Measurements from ENCODE around the gene SLC5A10. TPM values are rescaled to one million over a fixed set of nuclear protein-coding genes. Genes with fewer than 3 reads are reported as not detected.

The SLC5A10 gene
- total and polyA plus RNA-seq, 2 donors: 0.05 TPM; not detected in 1

DNA sequence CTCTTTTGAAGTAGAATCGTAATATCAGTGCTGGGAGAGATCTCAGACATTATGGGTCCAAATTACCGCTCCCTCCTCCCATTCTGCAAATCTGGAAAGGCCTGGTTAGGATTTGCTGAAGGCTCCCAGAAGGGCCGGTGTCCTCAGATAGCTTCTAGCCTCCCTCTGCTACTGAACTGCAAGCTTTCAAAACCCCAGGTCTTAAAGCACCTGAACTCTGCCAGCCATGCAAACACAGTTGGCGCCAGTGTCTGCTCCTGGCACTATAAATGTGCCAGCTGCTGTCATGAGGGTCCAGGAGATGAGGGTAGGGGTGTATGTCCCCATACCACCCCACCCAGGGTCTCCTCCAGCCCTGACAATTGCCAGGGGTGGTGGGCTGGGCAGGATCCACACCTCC, 24.2 kb downstream of the SLC5A10 start:
- Histone ChIP-seq H3K4me3 (ENCODE audit: low read depth, low read length) (no peak overlapping the region), H3K36me3 (ENCODE audit: insufficient read depth) (no peaks in the 10 kb centered on the region), H3K4me1 (ENCODE audit: insufficient read depth) (no peaks in the 10 kb centered on the region), H3K27ac (ENCODE audit: low read depth) (no peak overlapping the region)
- WGBS: 79% methylated on average over 4 of the region's 4 CpGs
- no peak for DNase-seq (ENCODE audit: extremely low spot score)

DNA sequence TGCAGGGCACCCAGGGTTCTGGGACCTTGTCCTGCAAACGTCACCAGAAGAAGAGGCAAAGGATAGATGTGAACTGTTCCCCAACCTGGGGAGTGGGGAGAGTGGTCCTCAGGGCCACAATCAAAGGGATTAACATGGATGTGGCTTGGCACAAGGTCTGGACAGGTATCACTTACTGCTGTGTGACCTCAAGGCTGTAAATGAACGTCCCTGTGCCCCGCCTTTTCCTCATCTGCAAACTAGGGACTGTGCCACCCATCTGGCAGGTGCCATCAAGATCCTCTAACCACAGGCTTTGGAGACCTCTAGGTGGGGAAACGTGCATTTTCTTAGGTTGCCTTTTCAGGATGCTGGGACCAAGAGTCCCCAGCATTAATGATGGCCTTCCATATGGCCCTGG, 25.1 kb downstream of the SLC5A10 start:
- 89% methylated on average over 4 of the region's 4 CpGs for WGBS
- Histone ChIP-seq H3K36me3 (ENCODE audit: insufficient read depth) (no peaks in the 10 kb centered on the region), H3K27ac (ENCODE audit: low read depth) (no peak overlapping the region), H3K4me3 (ENCODE audit: low read depth, low read length) (no peak overlapping the region), H3K4me1 (ENCODE audit: insufficient read depth) (no peaks in the 10 kb centered on the region)
- DNase-seq (ENCODE audit: extremely low spot score): no peak

DNA sequence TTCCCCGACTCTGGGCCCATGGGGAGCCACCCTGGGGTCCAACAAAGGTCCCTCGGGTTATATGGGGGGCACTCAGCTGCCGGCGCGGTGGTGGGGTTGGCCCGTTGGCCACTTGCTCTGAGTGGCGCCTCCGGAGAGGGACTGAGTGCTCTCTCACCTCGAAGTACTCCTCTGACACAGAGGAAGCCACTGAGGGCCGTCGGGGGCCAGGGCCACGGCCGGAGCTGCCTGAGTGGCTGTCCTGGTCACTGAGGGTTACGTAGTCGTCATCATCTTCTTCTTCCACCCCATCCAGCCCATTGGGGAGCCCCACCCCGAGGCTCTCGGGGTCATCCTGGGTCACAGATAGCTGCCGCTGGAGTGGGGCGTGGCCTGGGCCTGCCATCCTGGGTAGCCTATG, 25.7 kb downstream of the SLC5A10 start:
- Histone ChIP-seq H3K4me1 (ENCODE audit: insufficient read depth) (no peaks in the 10 kb centered on the region), H3K27ac (ENCODE audit: low read depth) (no peak overlapping the region), H3K4me3 (ENCODE audit: low read depth, low read length) (no peak overlapping the region), H3K36me3 (ENCODE audit: insufficient read depth) (no peaks in the 10 kb centered on the region)
- WGBS: 92% methylated on average over 19 of the region's 19 CpGs
- no peak for DNase-seq (ENCODE audit: extremely low spot score)

DNA sequence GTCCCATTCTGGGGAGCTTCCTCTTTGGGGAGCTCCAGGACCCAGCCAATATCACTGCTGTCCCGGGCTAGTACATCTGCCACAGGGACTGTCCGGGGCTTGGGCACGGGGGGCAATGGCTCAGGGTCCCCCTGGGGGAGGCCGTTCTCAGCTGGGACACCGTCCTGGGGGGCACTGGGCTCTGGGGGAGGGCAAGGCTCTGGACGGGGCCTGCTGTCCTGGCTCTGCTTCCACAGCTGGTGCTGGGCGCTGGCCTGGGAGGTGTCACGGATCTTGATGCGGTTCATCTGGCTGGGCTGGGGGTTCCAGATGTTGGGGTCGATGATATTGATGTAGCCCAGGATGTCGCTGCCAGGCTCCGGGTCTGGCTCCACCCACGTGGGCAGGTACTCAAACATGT, 26.1 kb downstream of the SLC5A10 start:
- no peak overlapping the region for H3K27ac ChIP-seq (ENCODE audit: low read depth)
- H3K4me1 ChIP-seq (ENCODE audit: insufficient read depth): no peaks in the 10 kb centered on the region
- 92% methylated on average over 13 of the region's 13 CpGs for WGBS
- H3K36me3 ChIP-seq (ENCODE audit: insufficient read depth): no peaks in the 10 kb centered on the region
- H3K4me3 ChIP-seq (ENCODE audit: low read depth, low read length): no peak overlapping the region
- no peak for DNase-seq (ENCODE audit: extremely low spot score)

DNA sequence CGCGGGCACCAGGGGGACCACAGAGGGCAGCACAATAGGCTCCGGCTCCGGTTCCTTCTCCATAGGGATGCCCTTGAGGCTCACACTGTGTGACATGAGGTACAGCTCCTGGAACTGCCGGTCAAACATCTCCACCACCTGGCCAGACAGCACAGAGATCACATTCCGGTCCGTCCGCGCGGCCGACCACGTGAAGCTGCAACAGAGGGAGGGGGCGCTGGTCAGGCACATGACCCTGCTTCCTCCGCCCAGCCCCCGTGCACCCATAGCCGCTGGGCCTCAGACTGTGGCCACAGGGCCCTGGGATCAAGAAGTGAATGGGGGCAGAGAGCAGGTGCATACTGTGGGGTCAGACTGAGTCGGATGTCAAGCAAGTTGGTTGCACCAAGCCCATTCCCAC, 26.7 kb downstream of the SLC5A10 start:
- 94% methylated on average over 17 of the region's 17 CpGs for WGBS
- H3K36me3 ChIP-seq (ENCODE audit: insufficient read depth): no peaks in the 10 kb centered on the region
- no peak overlapping the region for H3K4me3 ChIP-seq (ENCODE audit: low read depth, low read length)
- H3K27ac ChIP-seq (ENCODE audit: low read depth): no peak overlapping the region
- no peaks in the 10 kb centered on the region for H3K4me1 ChIP-seq (ENCODE audit: insufficient read depth)
- DNase-seq (ENCODE audit: extremely low spot score): no peak

DNA sequence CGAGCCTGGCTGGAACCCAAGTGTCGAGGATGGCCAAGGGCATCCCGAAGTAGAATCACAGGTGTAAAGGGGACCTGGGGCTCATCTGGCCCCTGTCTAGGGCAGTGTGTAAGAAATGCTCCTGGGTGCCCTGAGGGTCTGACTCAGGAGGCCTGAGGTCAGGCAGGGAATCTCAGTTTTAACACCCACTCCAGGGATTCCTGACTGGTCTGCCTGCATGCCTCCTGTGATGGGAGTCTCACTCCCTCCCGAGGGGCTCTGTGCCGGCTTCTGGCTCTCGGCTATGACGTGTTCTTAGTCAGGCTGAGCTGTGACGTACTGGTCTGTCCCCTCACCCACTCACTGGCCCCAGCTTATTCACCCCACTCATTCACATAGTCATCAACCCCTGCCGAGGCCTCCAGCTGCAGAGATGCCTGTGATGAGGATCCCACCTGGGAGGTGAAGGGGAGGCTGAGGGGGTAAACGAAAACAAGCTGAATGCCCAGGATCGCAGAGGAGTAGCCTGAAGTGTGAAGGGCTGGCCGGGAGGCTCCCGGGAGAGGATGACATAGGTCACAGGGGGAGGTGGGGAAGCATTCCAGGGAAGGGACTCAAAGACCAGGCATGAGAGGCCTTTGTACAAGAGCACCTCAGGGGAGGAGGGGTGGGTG, 28.8 kb downstream of the SLC5A10 start:
- no peaks in the 10 kb centered on the region for H3K4me1 ChIP-seq (ENCODE audit: insufficient read depth)
- no peak overlapping the region for H3K27ac ChIP-seq (ENCODE audit: low read depth)
- H3K36me3 ChIP-seq (ENCODE audit: insufficient read depth): no peaks in the 10 kb centered on the region
- WGBS: 87% methylated on average over 13 of the region's 13 CpGs
- no peak for DNase-seq (ENCODE audit: extremely low spot score)
- no peak overlapping the region for H3K4me3 ChIP-seq (ENCODE audit: low read depth, low read length)

DNA sequence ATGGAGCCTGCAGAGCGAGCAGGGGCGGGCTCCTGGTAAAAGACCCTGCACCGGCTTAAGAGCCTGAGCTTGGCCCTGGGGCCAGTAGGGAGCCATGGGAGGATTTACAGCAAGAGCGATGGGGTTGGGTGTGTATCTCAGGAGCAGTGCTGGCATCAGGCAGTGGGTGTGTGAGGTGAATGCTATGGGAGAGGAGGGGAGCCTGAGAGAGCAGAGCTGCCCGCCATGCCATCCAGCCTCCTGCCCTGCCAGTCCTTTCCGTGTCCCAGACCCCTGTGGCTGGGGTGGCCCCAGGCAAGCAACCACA, 29.3 kb downstream of the SLC5A10 start:
- no peak overlapping the region for H3K27ac ChIP-seq (ENCODE audit: low read depth)
- no peak for DNase-seq (ENCODE audit: extremely low spot score)
- 96% methylated on average over 6 of the region's 6 CpGs for WGBS
- no peaks in the 10 kb centered on the region for H3K36me3 ChIP-seq (ENCODE audit: insufficient read depth)
- no peak overlapping the region for H3K4me3 ChIP-seq (ENCODE audit: low read depth, low read length)
- H3K4me1 ChIP-seq (ENCODE audit: insufficient read depth): no peaks in the 10 kb centered on the region

DNA sequence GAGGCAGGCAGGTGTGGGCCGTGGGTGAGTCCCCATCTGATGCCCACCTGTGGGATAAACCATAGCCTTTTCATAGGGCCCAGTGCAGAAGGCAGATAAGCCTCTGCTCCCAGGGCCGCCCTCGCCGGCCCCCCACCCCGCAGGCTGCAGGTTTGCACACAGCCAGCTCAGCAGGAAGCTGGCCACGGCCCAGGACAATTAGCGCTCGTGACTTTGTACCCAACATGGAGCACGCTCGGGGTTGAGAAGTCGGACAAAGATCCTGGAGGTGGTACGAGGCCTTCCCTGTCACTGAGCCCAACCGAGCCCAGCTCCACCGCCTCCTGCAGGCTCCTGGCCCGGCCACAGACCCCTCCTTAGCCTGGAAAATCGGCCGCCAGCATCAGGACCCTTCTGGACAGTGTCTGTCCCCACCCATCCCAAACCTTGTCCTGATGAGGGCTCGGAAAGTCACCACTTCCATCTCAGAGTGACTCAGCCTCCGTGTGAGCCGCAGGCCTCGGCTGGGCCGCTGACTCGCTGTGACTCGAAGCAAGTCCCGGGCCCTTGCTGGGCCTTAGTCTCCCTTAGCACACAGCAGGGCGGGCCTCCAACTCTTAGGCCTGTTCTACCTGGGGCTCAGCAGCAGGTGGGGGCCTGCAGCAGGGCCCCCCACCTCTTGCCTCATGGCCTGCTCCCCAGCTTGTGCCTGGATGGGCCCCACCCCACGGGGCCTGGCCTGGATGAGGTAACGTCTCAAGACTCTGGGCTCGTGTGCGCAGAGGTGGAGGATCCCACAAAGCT, 29.9 kb downstream of the SLC5A10 start:
- Histone ChIP-seq H3K4me3 (ENCODE audit: low read depth, low read length) (no peak overlapping the region), H3K36me3 (ENCODE audit: insufficient read depth) (no peaks in the 10 kb centered on the region), H3K4me1 (ENCODE audit: insufficient read depth) (no peaks in the 10 kb centered on the region), H3K27ac (ENCODE audit: low read depth) (no peak overlapping the region)
- 85% methylated on average over 30 of the region's 30 CpGs for WGBS
- DNase-seq (ENCODE audit: extremely low spot score): no peak

DNA sequence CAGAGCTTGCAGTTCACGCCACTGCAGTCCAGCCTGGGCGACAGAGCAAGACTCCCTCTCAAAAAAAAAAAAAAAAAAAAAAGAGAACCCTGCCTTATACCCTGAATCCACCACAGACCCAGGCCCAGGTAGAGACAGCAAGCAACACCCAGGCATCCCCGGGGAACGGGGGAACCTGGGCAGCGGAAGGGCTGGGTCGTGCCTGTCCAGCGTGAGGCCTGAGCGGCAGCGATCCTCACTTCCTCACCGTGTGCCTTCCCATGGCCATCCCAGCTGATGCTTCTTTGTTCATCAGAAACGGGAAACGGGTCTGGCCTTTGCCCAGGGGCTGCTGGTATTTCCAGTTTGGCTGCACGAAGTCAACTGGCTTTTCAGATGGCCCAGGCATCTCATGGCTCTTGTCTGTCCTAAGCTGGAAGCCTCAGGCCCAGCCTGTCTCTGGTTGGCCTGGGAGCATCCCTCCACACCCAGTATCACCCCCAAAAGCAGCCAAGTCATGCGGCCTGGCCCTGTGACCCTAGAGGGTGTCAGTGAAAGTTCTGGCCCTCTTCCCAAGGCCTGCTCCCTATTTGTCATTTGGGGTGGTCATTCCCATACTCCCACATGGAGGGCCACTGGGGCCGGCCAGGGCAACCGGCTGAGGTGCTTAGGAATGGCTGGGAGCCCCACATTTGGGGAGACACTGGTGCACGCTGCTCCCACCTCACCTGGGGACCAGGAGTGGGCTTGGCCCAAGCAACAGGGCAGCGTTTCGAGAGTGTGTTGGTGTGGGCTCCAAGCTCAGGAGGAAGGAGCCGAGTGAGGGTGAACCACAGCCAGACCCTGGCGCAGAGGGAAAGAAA, 32.5 kb downstream of the SLC5A10 start:
- 93% methylated on average over 21 of the region's 21 CpGs for WGBS
- no peak for DNase-seq (ENCODE audit: extremely low spot score)
- Histone ChIP-seq H3K4me3 (ENCODE audit: low read depth, low read length) (no peak overlapping the region), H3K4me1 (ENCODE audit: insufficient read depth) (no peaks in the 10 kb centered on the region), H3K27ac (ENCODE audit: low read depth) (no peak overlapping the region), H3K36me3 (ENCODE audit: insufficient read depth) (no peaks in the 10 kb centered on the region)

DNA sequence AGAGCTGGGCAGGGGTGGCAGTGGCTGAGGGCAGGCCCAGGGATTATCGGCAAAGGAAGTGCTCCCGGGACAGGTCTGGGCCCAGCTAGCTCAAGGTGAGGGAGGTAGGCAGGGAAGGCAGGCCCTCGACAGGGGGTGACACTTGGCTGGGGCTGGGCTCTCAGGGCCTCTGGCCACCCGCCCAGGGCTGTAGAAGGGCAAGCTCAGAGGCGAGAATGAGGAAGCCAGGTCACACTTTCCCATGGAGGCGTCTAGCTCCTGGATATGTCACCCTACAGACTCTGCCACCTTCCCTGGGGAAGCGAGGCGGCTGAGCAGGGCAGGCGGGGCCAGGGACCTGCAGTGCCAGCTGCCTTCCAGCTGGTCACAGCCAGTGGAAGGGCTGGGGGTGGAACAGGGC, 33.5 kb downstream of the SLC5A10 start:
- DNase-seq (ENCODE audit: extremely low spot score): no peak
- WGBS: 94% methylated on average over 9 of the region's 9 CpGs
- no peaks in the 10 kb centered on the region for H3K36me3 ChIP-seq (ENCODE audit: insufficient read depth)
- no peaks in the 10 kb centered on the region for H3K4me1 ChIP-seq (ENCODE audit: insufficient read depth)
- no peak overlapping the region for H3K4me3 ChIP-seq (ENCODE audit: low read depth, low read length)
- H3K27ac ChIP-seq (ENCODE audit: low read depth): no peak overlapping the region

DNA sequence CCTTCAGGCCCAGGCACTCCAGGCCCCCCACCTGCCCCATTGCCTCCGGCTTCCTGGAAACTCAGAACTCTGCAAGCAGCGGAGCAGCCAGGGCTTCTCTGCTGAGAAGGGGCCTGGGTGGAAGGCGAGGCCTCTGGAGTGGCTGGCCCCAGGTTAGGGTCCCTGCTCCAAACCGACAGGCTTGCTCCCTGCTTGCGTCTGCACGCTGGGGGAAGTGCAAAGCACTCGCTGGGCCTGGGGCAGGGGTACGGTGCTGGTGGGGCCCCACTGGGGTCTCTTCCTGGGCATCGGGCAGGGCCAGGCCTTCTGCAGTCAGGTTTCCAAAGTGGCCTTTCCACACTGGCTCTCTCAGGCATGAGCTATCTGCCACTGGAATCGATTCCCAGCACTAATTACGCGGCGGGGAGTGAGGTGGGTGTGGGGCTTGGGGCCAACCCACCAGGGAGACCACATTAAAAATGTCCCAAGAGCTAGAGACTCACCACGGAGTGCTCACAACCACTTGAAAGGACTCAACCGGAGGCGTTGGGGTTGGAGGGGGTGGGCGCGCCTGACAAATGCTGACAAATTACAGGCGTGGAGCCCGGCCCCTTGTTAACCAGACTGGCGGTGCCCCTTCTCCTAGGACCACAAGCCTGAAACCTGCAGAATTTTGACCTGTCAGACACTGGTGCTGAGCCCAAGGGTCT, 34.7 kb downstream of the SLC5A10 start:
- 84% methylated on average over 21 of the region's 21 CpGs for WGBS
- Histone ChIP-seq H3K4me1 (ENCODE audit: insufficient read depth) (no peaks in the 10 kb centered on the region), H3K27ac (ENCODE audit: low read depth) (no peak overlapping the region), H3K36me3 (ENCODE audit: insufficient read depth) (no peaks in the 10 kb centered on the region), H3K4me3 (ENCODE audit: low read depth, low read length) (no peak overlapping the region)
- no peak for DNase-seq (ENCODE audit: extremely low spot score)

DNA sequence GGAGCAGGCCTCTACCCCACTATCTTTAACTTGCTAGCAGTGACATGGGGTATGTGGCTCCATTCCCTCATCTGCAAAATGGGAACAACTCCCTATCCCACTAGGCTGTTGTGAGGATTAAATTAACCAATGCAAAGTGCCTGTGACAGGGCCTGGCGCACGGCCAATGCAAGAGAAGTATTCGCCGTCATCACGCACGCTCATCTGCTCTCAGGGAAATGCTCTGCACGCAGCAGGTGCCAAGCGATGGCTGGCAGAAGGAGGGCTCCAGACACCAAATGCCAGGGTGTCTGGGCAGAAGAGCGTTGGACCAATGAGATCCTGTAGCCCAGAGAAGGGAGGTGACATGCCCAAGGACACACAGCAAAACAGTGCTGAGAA, 35.3 kb downstream of the SLC5A10 start:
- 93% methylated on average over 9 of the region's 9 CpGs for WGBS
- Histone ChIP-seq H3K4me1 (ENCODE audit: insufficient read depth) (no peaks in the 10 kb centered on the region), H3K27ac (ENCODE audit: low read depth) (no peak overlapping the region), H3K4me3 (ENCODE audit: low read depth, low read length) (no peak overlapping the region), H3K36me3 (ENCODE audit: insufficient read depth) (no peaks in the 10 kb centered on the region)
- DNase-seq (ENCODE audit: extremely low spot score): no peak

DNA sequence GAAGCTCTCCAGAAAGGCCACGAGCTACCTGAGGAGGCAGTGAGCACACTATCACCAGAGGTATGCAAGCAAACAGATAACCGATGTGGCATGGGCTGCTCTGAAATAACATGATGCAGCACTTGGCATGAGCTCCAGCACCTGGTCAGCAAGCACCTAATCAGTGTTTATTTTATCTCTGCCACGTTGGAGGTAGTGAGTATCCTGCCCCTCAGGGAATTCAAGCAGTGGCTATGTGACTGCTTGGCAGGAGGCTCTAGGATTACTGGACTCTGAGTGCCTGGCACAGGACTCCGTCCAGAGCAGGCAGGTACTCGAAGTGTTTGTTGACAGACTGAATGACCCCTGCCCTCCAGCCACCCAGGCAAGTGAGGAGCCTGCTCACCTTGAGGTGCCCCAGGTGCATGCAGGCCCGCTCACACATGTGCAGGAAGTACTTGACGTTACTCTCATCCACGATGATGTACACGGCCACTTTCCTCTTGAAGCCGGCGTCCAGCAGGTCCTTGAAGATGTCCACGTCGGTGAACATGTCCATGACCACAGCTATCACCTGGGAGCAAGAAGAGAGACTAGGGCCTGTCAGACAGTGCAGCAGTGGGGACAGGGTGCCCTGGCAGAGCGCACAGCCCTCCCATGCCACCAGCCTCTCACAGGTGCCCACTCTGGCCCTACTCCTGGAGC, 36.0 kb downstream of the SLC5A10 start:
- no peak for DNase-seq (ENCODE audit: extremely low spot score)
- H3K4me3 ChIP-seq (ENCODE audit: low read depth, low read length): no peak overlapping the region
- WGBS: 83% methylated on average over 14 of the region's 14 CpGs
- no peak overlapping the region for H3K27ac ChIP-seq (ENCODE audit: low read depth)
- no peaks in the 10 kb centered on the region for H3K4me1 ChIP-seq (ENCODE audit: insufficient read depth)
- H3K36me3 ChIP-seq (ENCODE audit: insufficient read depth): no peaks in the 10 kb centered on the region

Data from urinary bladder (tissue), 4 donors.